Large intestine (tissue), 3 donors: Measurements from ENCODE around the gene BEST4. TPM values are rescaled to one million over a fixed set of nuclear protein-coding genes. Genes with fewer than 3 reads are reported as not detected.

Experiments
- DNase-seq, 2 donors: peaks; one replicate each; pipeline versions ENCODE4 v3.0.0 to v3.0.0-alpha.2; 2013
- H3K27ac ChIP-seq: one replicate; pipeline ENCODE4 v1.5.1; 2013; ENCODE audit warnings: low read length
- H3K27me3 ChIP-seq: 2 replicates; pipeline ENCODE4 v1.6.1; 2013; ENCODE audit warnings: low read length; ENCODE audit not compliant: control insufficient read depth, insufficient read depth
- H3K36me3 ChIP-seq: 2 replicates; pipeline ENCODE4 v1.6.1; 2013; ENCODE audit warnings: low read length; ENCODE audit not compliant: control insufficient read depth, insufficient read depth
- H3K4me1 ChIP-seq: one replicate; pipeline ENCODE4 v1.6.1; 2013; ENCODE audit warnings: low read length; ENCODE audit not compliant: control insufficient read depth, insufficient read depth
- H3K4me3 ChIP-seq: one replicate; pipeline ENCODE4 v1.5.1; 2013; ENCODE audit warnings: low read length
- H3K9me3 ChIP-seq: one replicate; pipeline ENCODE4 v1.6.1; 2013; ENCODE audit warnings: mild to moderate bottlenecking, low read depth, low read length, moderate library complexity; ENCODE audit not compliant: control insufficient read depth
- WGBS: methylation state at CpG from one replicate; pipeline ENCODE4 v1.1.5; 2013; ENCODE audit warnings: low lambda C conversion rate; ENCODE audit not compliant: insufficient coverage; 5-methylcytosine and 5-hydroxymethylcytosine counted together
- polyA plus RNA-seq: library from polyadenylated mRNA; unstranded; fragments of 120-200 nt; gene quantifications from one replicate; pipeline ENCODE4 v1.2.1, GENCODE V29; 2013

Gene BEST4
- polyA plus RNA-seq, 1 donor: 6.1 TPM

- Histone ChIP-seq H3K27ac (peak within 1 kb of the TSS; percentile 97), H3K36me3 (peaks cover 27% of the 10 kb centered on the region), H3K4me3 (peak within 1 kb of the TSS; percentile 27), H3K27me3 (no peaks in the 10 kb centered on the region), H3K9me3 (no peaks in the 10 kb centered on the region), H3K4me1 (peaks cover 46% of the 10 kb centered on the region)
- no CpG with 5 or more reads among the region's 23 CpGs for WGBS
- DNase-seq: peak; percentile 68 to 86
These were observed 20.3 kb upstream of the BEST4 start, which contains the start of gene BTBD19 for GRCh38 chr1:44808063-44808937. Gene BTBD19, plus strand, starts transcription at chr1:44808523. Its CDS starts 298 bp downstream, at chr1:44808821.

GRCh38 chr1:44807364-44808062 is 19.5 kb upstream of the BEST4 start:
- Histone ChIP-seq H3K36me3 (peaks cover 33% of the 10 kb centered on the region), H3K4me1 (peaks cover 44% of the 10 kb centered on the region), H3K27me3 (no peaks in the 10 kb centered on the region), H3K27ac (peak overlapping the region; percentile 97), H3K9me3 (no peaks in the 10 kb centered on the region), H3K4me3 (no peak overlapping the region)
- DNase-seq: peak; percentile 95 to 97
- WGBS: no CpG with 5 or more reads among the region's 16 CpGs

GRCh38 chr1:44806704-44807363 is 18.9 kb upstream of the BEST4 start, which contains the start of gene DYNLT4:
Gene DYNLT4, minus strand, starts transcription at chr1:44807351. Its CDS starts 683 bp downstream, at chr1:44806668.
- WGBS: no CpG with 5 or more reads among the region's 7 CpGs
- peaks cover 33% of the 10 kb centered on the region for H3K36me3 ChIP-seq
- DNase-seq: no peak
- H3K4me3 ChIP-seq: no peak within 1 kb of the TSS
- no peaks in the 10 kb centered on the region for H3K9me3 ChIP-seq
- H3K27me3 ChIP-seq: no peaks in the 10 kb centered on the region
- H3K4me1 ChIP-seq: peaks cover 51% of the 10 kb centered on the region
- peak within 1 kb of the TSS; percentile 97 for H3K27ac ChIP-seq

- Histone ChIP-seq H3K36me3 (peaks cover 33% of the 10 kb centered on the region), H3K4me3 (no peak overlapping the region), H3K9me3 (no peaks in the 10 kb centered on the region), H3K4me1 (peaks cover 57% of the 10 kb centered on the region), H3K27ac (peak overlapping the region; percentile 97), H3K27me3 (no peaks in the 10 kb centered on the region)
- WGBS: no CpG with 5 or more reads among the region's 70 CpGs
- DNase-seq: no peak
These were observed 18.2 kb upstream of the BEST4 start for GRCh38 chr1:44806025-44806703.

- Histone ChIP-seq H3K36me3 (peaks cover 33% of the 10 kb centered on the region), H3K27ac (no peak overlapping the region), H3K27me3 (no peaks in the 10 kb centered on the region), H3K9me3 (no peaks in the 10 kb centered on the region), H3K4me3 (no peak overlapping the region), H3K4me1 (peaks cover 57% of the 10 kb centered on the region)
- DNase-seq: no peak
- WGBS: no CpG with 5 or more reads among the region's 20 CpGs
These were observed 17.5 kb upstream of the BEST4 start for GRCh38 chr1:44805311-44806024.

- H3K27ac ChIP-seq: no peak overlapping the region
- no peaks in the 10 kb centered on the region for H3K27me3 ChIP-seq
- peaks cover 42% of the 10 kb centered on the region for H3K4me1 ChIP-seq
- peaks cover 33% of the 10 kb centered on the region for H3K36me3 ChIP-seq
- no peak for DNase-seq
- WGBS: no CpG with 5 or more reads among the region's 13 CpGs
- no peaks in the 10 kb centered on the region for H3K9me3 ChIP-seq
- no peak overlapping the region for H3K4me3 ChIP-seq
These were observed 15.5 kb upstream of the BEST4 start for GRCh38 chr1:44803312-44804095.

GRCh38 chr1:44803062-44803311 is 15.0 kb upstream of the BEST4 start:
- no peaks in the 10 kb centered on the region for H3K9me3 ChIP-seq
- H3K27ac ChIP-seq: no peak overlapping the region
- WGBS: no CpG with 5 or more reads among the region's 9 CpGs
- no peaks in the 10 kb centered on the region for H3K27me3 ChIP-seq
- no peak for DNase-seq
- peaks cover 37% of the 10 kb centered on the region for H3K4me1 ChIP-seq
- peaks cover 33% of the 10 kb centered on the region for H3K36me3 ChIP-seq
- H3K4me3 ChIP-seq: no peak overlapping the region

GRCh38 chr1:44802306-44803061 is 14.5 kb upstream of the BEST4 start:
- no peak for DNase-seq
- Histone ChIP-seq H3K4me3 (peak overlapping the region; percentile 9), H3K36me3 (peaks cover 33% of the 10 kb centered on the region), H3K9me3 (no peaks in the 10 kb centered on the region), H3K27ac (no peak overlapping the region), H3K27me3 (no peaks in the 10 kb centered on the region), H3K4me1 (peaks cover 32% of the 10 kb centered on the region)
- whole genome bisulfite sequencing: no CpG with 5 or more reads among the region's 13 CpGs
